ENCODE results near the gene CYP46A1. TPM values are rescaled to one million over a fixed set of nuclear protein-coding genes. Genes with fewer than 3 reads are reported as not detected.

CYP46A1 gene
- total RNA-seq, 1 donor from 2014 or later: 2.9 TPM

GRCh38 chr14:99676657-99677056, 7.4 kb upstream of the CYP46A1 start:
- Mint-ChIP-seq H3K27ac (no peak overlapping the region), H3K4me3 (ENCODE audit: low read depth) (no peak overlapping the region), H3K27me3 (peaks cover 16% of the 10 kb centered on the region), H3K4me1 (ENCODE audit: low read depth) (peaks cover 1% of the 10 kb centered on the region), H3K9me3 (ENCODE audit: low read depth) (peaks cover 3% of the 10 kb centered on the region), H3K36me3 (ENCODE audit: insufficient read depth) (no peaks in the 10 kb centered on the region)
- DNase-seq (ENCODE audit: low spot score, unreplicated experiment): no peak
- TF ChIP-seq, protein P1, sequence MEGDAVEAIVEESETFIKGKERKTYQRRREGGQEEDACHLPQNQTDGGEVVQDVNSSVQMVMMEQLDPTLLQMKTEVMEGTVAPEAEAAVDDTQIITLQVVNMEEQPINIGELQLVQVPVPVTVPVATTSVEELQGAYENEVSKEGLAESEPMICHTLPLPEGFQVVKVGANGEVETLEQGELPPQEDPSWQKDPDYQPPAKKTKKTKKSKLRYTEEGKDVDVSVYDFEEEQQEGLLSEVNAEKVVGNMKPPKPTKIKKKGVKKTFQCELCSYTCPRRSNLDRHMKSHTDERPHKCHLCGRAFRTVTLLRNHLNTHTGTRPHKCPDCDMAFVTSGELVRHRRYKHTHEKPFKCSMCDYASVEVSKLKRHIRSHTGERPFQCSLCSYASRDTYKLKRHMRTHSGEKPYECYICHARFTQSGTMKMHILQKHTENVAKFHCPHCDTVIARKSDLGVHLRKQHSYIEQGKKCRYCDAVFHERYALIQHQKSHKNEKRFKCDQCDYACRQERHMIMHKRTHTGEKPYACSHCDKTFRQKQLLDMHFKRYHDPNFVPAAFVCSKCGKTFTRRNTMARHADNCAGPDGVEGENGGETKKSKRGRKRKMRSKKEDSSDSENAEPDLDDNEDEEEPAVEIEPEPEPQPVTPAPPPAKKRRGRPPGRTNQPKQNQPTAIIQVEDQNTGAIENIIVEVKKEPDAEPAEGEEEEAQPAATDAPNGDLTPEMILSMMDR (IDR thresholded peaks at IDR 0.05; ENCODE audit: unreplicated experiment): no peak

GRCh38 chr14:99677231-99678140, 6.6 kb upstream of the CYP46A1 start:
- TF ChIP-seq, protein P1 (IDR thresholded peaks at IDR 0.05; ENCODE audit: unreplicated experiment): no peak
- H3K4me3 Mint-ChIP-seq (ENCODE audit: low read depth): no peak overlapping the region
- H3K27me3 Mint-ChIP-seq: peaks cover 13% of the 10 kb centered on the region
- no peaks in the 10 kb centered on the region for H3K4me1 Mint-ChIP-seq (ENCODE audit: low read depth)
- no peaks in the 10 kb centered on the region for H3K36me3 Mint-ChIP-seq (ENCODE audit: insufficient read depth)
- DNase-seq (ENCODE audit: low spot score, unreplicated experiment): no peak
- peaks cover 3% of the 10 kb centered on the region for H3K9me3 Mint-ChIP-seq (ENCODE audit: low read depth)
- no peak overlapping the region for H3K27ac Mint-ChIP-seq

- Mint-ChIP-seq H3K4me3 (ENCODE audit: low read depth) (no peak overlapping the region), H3K9me3 (ENCODE audit: low read depth) (peaks cover 3% of the 10 kb centered on the region), H3K27ac (no peak overlapping the region), H3K4me1 (ENCODE audit: low read depth) (peaks cover 1% of the 10 kb centered on the region), H3K27me3 (peaks cover 15% of the 10 kb centered on the region), H3K36me3 (ENCODE audit: insufficient read depth) (no peaks in the 10 kb centered on the region)
- TF ChIP-seq, protein P1 (IDR thresholded peaks at IDR 0.05; ENCODE audit: unreplicated experiment): no peak
- no peak for DNase-seq (ENCODE audit: low spot score, unreplicated experiment)
Observed at GRCh38 chr14:99678198-99678597, 5.9 kb upstream of the CYP46A1 start.

DNA sequence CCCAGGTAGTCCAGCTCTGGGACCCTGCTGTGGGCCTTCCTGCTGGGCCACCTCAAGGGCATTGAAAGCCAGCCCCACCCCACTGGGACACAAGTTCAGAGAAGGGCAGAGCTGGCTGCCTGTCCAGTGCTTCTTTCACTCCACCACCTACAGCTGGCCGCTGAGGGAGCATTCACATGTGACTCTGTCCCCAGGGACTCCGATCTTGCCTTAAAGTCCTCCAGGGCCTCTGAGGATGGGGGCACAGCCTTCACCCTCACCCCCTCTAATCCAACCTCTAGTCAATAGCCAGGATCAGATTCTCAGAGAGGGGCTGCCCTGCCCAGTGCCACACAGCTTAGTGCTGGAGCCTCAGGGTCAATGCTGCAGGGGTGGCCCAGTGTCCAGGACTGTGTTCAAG, 5.0 kb upstream of the CYP46A1 start:
- H3K27me3 Mint-ChIP-seq: peaks cover 15% of the 10 kb centered on the region
- peaks cover 1% of the 10 kb centered on the region for H3K4me1 Mint-ChIP-seq (ENCODE audit: low read depth)
- H3K4me3 Mint-ChIP-seq (ENCODE audit: low read depth): no peak overlapping the region
- H3K27ac Mint-ChIP-seq: no peak overlapping the region
- DNase-seq (ENCODE audit: low spot score, unreplicated experiment): no peak
- H3K36me3 Mint-ChIP-seq (ENCODE audit: insufficient read depth): no peaks in the 10 kb centered on the region
- TF ChIP-seq, protein P1 (IDR thresholded peaks at IDR 0.05; ENCODE audit: unreplicated experiment): no peak
- H3K9me3 Mint-ChIP-seq (ENCODE audit: low read depth): peaks cover 3% of the 10 kb centered on the region

GRCh38 chr14:99679543-99679942, 4.6 kb upstream of the CYP46A1 start:
- TF ChIP-seq, protein P1 (IDR thresholded peaks at IDR 0.05; ENCODE audit: unreplicated experiment): no peak
- Mint-ChIP-seq H3K9me3 (ENCODE audit: low read depth) (peaks cover 3% of the 10 kb centered on the region), H3K27ac (no peak overlapping the region), H3K4me3 (ENCODE audit: low read depth) (no peak overlapping the region), H3K27me3 (peaks cover 15% of the 10 kb centered on the region), H3K4me1 (ENCODE audit: low read depth) (peaks cover 1% of the 10 kb centered on the region), H3K36me3 (ENCODE audit: insufficient read depth) (no peaks in the 10 kb centered on the region)
- no peak for DNase-seq (ENCODE audit: low spot score, unreplicated experiment)
